DOHH2 (cell line): ENCODE measurements around the gene IGFLR1.

Source experiments
- H3F3A ChIP-seq: fragments of 200-600 bp; sonication (generic), shearing (Covaris generic); 2 replicates; pipeline ENCODE4 v1.6.0; 2016; ENCODE audit warnings: antibody characterized with exemption, mild to moderate bottlenecking; ENCODE audit not compliant: control insufficient read depth, insufficient read depth
- H3K27ac ChIP-seq: fragments of 200-600 bp; sonication (generic); 2 replicates; pipeline ENCODE4 v1.5.1; 2014; ENCODE audit warnings: low read depth, mild to moderate bottlenecking, low read length, moderate library complexity
- H3K27me3 ChIP-seq: fragments of 200-600 bp; sonication (generic); 2 replicates; pipeline ENCODE4 v1.6.1; 2014; ENCODE audit warnings: mild to moderate bottlenecking, low read length, mixed read lengths; ENCODE audit not compliant: control insufficient read depth
- H3K36me3 ChIP-seq: fragments of 200-600 bp; sonication (generic); 2 replicates; pipeline ENCODE4 v1.6.1; 2014; ENCODE audit warnings: mild to moderate bottlenecking, low read length, moderate library complexity, mixed read lengths; ENCODE audit not compliant: control insufficient read depth
- H3K4me1 ChIP-seq: fragments of 200-600 bp; sonication (generic); 2 replicates; pipeline ENCODE4 v1.6.1; 2014; ENCODE audit warnings: mild to moderate bottlenecking, low read length, mixed read lengths; ENCODE audit not compliant: control insufficient read depth
- H3K4me2 ChIP-seq: fragments of 200-600 bp; sonication (generic); 2 replicates; pipeline ENCODE4 v1.6.0; 2014; ENCODE audit warnings: mild to moderate bottlenecking, low read length, moderate library complexity
- H3K4me3 ChIP-seq: fragments of 200-600 bp; sonication (generic); 2 replicates; pipeline ENCODE4 v1.5.1; 2014; ENCODE audit warnings: mild to moderate bottlenecking, low read length, mixed read lengths
- H3K79me2 ChIP-seq: fragments of 200-600 bp; sonication (generic); 2 replicates; pipeline ENCODE4 v1.6.1; 2014; ENCODE audit warnings: mild to moderate bottlenecking, low read length, mixed read lengths; ENCODE audit not compliant: control insufficient read depth
- H3K9me2 ChIP-seq: fragments of 200-600 bp; sonication (generic); replicated peaks from 2 replicates; pipeline ENCODE4 v1.6.1; 2014; ENCODE audit warnings: mild to moderate bottlenecking, low read length, mixed read lengths; ENCODE audit not compliant: control insufficient read depth
- H3K9me3 ChIP-seq: fragments of 200-600 bp; sonication (generic); 2 replicates; pipeline ENCODE4 v1.6.1; 2014; ENCODE audit warnings: antibody characterized with exemption, low read length, mixed read lengths; ENCODE audit not compliant: control insufficient read depth, insufficient read depth
- H4K20me1 ChIP-seq: fragments of 200-600 bp; sonication (generic); 2 replicates; pipeline ENCODE4 v1.6.0; 2014; ENCODE audit warnings: low read depth, mild to moderate bottlenecking, antibody characterized with exemption, low read length, moderate library complexity; ENCODE audit not compliant: control insufficient read depth, insufficient read depth
- EZH2phosphoT487 ChIP-seq: fragments of 200-600 bp; sonication (generic); IDR thresholded peaks from 2 replicates; pipeline ENCODE4 v1.6.1; 2017; ENCODE audit warnings: borderline replicate concordance, mild to moderate bottlenecking, antibody characterized with exemption, low read length, moderate library complexity, mixed read lengths
- TF ChIP-seq, protein P1 (sequence below): fragments of 200-600 bp; sonication (generic); IDR thresholded peaks from one replicate; pipeline ENCODE4 v1.5.1; 2014; ENCODE audit warnings: antibody characterized with exemption, mild to moderate bottlenecking, low read depth, low read length; ENCODE audit not compliant: poor library complexity, severe bottlenecking

Gene IGFLR1

DNA sequence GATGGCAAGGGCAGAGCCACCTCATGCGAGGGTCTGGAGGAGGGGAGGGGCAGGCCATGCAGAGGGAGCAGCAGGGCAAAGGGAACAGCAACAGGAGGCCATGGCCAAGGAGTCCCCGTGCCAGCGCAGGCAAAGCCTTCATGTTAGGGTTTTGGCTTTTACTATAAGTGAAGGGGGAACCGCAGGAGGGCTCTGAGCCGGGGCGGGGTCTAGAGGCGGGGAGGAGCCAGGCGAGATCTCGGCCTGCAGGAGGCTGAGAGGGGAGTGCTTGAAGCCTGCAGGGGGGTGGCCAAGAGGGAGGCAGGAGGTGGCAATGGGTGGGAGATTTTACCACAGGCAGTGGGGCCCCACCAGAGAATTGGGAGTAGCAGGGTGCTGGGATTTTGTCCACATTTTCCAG is 39.4 kb upstream of the IGFLR1 start:
- H3K4me3 ChIP-seq: no peak overlapping the region
- H3K4me2 ChIP-seq: no peak overlapping the region
- H3K79me2 ChIP-seq: no peaks in the 10 kb centered on the region
- no peak for TF ChIP-seq EZH2phosphoT487
- TF ChIP-seq, protein P1, sequence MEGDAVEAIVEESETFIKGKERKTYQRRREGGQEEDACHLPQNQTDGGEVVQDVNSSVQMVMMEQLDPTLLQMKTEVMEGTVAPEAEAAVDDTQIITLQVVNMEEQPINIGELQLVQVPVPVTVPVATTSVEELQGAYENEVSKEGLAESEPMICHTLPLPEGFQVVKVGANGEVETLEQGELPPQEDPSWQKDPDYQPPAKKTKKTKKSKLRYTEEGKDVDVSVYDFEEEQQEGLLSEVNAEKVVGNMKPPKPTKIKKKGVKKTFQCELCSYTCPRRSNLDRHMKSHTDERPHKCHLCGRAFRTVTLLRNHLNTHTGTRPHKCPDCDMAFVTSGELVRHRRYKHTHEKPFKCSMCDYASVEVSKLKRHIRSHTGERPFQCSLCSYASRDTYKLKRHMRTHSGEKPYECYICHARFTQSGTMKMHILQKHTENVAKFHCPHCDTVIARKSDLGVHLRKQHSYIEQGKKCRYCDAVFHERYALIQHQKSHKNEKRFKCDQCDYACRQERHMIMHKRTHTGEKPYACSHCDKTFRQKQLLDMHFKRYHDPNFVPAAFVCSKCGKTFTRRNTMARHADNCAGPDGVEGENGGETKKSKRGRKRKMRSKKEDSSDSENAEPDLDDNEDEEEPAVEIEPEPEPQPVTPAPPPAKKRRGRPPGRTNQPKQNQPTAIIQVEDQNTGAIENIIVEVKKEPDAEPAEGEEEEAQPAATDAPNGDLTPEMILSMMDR: no peak
- H3K27ac ChIP-seq: no peak overlapping the region
- H3K9me2 ChIP-seq: no peaks in the 10 kb centered on the region
- no peaks in the 10 kb centered on the region for H3K36me3 ChIP-seq
- no peaks in the 10 kb centered on the region for H3K9me3 ChIP-seq
- no peaks in the 10 kb centered on the region for H4K20me1 ChIP-seq
- no peaks in the 10 kb centered on the region for H3K27me3 ChIP-seq
- peaks cover 1% of the 10 kb centered on the region for H3K4me1 ChIP-seq
- no peaks in the 10 kb centered on the region for H3F3A ChIP-seq

- H3K27ac ChIP-seq: no peak overlapping the region
- no peaks in the 10 kb centered on the region for H3K27me3 ChIP-seq
- no peaks in the 10 kb centered on the region for H4K20me1 ChIP-seq
- peaks cover 9% of the 10 kb centered on the region for H3K4me1 ChIP-seq
- H3K4me3 ChIP-seq: no peak overlapping the region
- no peak overlapping the region for H3K4me2 ChIP-seq
- no peaks in the 10 kb centered on the region for H3K9me2 ChIP-seq
- H3K79me2 ChIP-seq: peaks cover 5% of the 10 kb centered on the region; the same call in 1 of the 2 replicates
- H3F3A ChIP-seq: no peaks in the 10 kb centered on the region
- TF ChIP-seq EZH2phosphoT487: no peak
- TF ChIP-seq, protein P1: no peak
- H3K36me3 ChIP-seq: no peaks in the 10 kb centered on the region
- H3K9me3 ChIP-seq: no peaks in the 10 kb centered on the region
Observed at GRCh38 chr19:35780717-35781116, 38.5 kb upstream of the IGFLR1 start.

- TF ChIP-seq EZH2phosphoT487: no peak
- TF ChIP-seq, protein P1: no peak
- no peaks in the 10 kb centered on the region for H3F3A ChIP-seq
- no peaks in the 10 kb centered on the region for H3K9me2 ChIP-seq
- H3K27ac ChIP-seq: no peak overlapping the region
- no peaks in the 10 kb centered on the region for H3K36me3 ChIP-seq
- H3K4me2 ChIP-seq: no peak overlapping the region
- no peaks in the 10 kb centered on the region for H4K20me1 ChIP-seq
- no peak overlapping the region for H3K4me3 ChIP-seq
- H3K27me3 ChIP-seq: no peaks in the 10 kb centered on the region
- H3K9me3 ChIP-seq: no peaks in the 10 kb centered on the region
- peaks cover 9% of the 10 kb centered on the region for H3K4me1 ChIP-seq
- peaks cover 5% of the 10 kb centered on the region; the same call in 1 of the 2 replicates for H3K79me2 ChIP-seq
Observed at GRCh38 chr19:35780058-35780457, 37.8 kb upstream of the IGFLR1 start.

DNA sequence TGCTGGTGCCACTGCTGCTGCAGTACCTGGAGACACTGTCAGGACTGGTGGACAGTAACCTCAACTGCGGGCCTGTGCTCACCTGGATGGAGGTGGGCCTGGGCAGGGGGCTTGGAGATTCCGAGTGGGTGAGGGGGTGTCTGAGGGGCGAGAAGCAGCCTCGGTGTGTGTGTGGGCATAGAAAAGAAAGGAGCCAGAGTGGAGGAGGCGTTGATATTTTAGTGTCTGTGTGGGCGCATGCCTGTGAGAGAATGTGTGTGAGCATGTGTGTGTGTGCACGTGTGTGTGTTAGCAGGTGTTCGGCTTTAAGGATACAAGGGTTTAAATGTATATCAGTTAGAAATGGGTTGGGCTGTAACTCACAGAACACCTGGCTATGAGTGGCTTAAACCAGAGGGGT is 36.8 kb upstream of the IGFLR1 start:
- H4K20me1 ChIP-seq: no peaks in the 10 kb centered on the region
- H3F3A ChIP-seq: no peaks in the 10 kb centered on the region
- H3K4me1 ChIP-seq: peaks cover 15% of the 10 kb centered on the region
- TF ChIP-seq, protein P1: no peak
- no peak for TF ChIP-seq EZH2phosphoT487
- no peaks in the 10 kb centered on the region for H3K36me3 ChIP-seq
- no peaks in the 10 kb centered on the region for H3K9me3 ChIP-seq
- H3K4me2 ChIP-seq: no peak overlapping the region
- H3K9me2 ChIP-seq: no peaks in the 10 kb centered on the region
- peaks cover 5% of the 10 kb centered on the region; the same call in 1 of the 2 replicates for H3K79me2 ChIP-seq
- no peak overlapping the region for H3K4me3 ChIP-seq
- H3K27me3 ChIP-seq: no peaks in the 10 kb centered on the region
- no peak overlapping the region for H3K27ac ChIP-seq
